Stomach (tissue), 9 donors: ENCODE results near the gene FRMPD2. TPM values are rescaled to one million over a fixed set of nuclear protein-coding genes. Genes with fewer than 3 reads are reported as not detected.

Source experiments
- DNase-seq, 2 donors: peaks; one replicate each; pipeline versions ENCODE4 v3.0.0 to v3.0.0-alpha.2; 2013 to 2019
- H3K27ac ChIP-seq, 5 donors: fragments of 200-600 bp in 4 of 5; sonication (generic) in 4 of 5; one replicate each; pipeline ENCODE4 v1.5.1; 2013 to 2019; ENCODE audit warnings: mild to moderate bottlenecking in 1 of 5, moderate library complexity in 1 of 5
- H3K27me3 ChIP-seq, 3 donors: fragments of 200-600 bp; sonication (generic); one replicate each; pipeline ENCODE4 v1.5.1; 2017 to 2019; ENCODE audit warnings: mixed run types in 1 of 3
- H3K36me3 ChIP-seq, 4 donors: fragments of 200-600 bp; sonication (generic); 1 replicate in 3 of 4; 2 replicates in 1 of 4; pipeline ENCODE4 v1.5.1; 2016 to 2019
- H3K4me1 ChIP-seq, 4 donors: fragments of 200-600 bp; sonication (generic); one replicate each; pipeline ENCODE4 v1.5.1; 2016 to 2019
- H3K4me3 ChIP-seq, 4 donors: fragments of 200-600 bp; sonication (generic) in 3 of 4; one replicate each; pipeline ENCODE4 v1.5.1; 2016 to 2019; ENCODE audit warnings: mild to moderate bottlenecking in 1 of 4
- H3K9me3 ChIP-seq, 4 donors: fragments of 200-600 bp; sonication (generic); one replicate each; pipeline ENCODE4 v1.5.1; 2016 to 2019
- EP300 ChIP-seq: sonication (generic); formaldehyde crosslinking; IDR thresholded peaks from one replicate; pipeline ENCODE4 v1.6.1; 2017; ENCODE audit warnings: antibody characterized with exemption
- POLR2A ChIP-seq, 4 donors: fragments of 450-650 bp; IDR thresholded peaks; one replicate each; pipeline ENCODE4 v1.6.1; 2016; ENCODE audit warnings: antibody characterized with exemption in 4 of 4, control low read depth in 2 of 4, mild to moderate bottlenecking in 1 of 4, moderate library complexity in 1 of 4
- POLR2AphosphoS5 ChIP-seq, 3 donors: sonication (generic); formaldehyde crosslinking; IDR thresholded peaks; one replicate each; pipeline ENCODE4 v1.6.1; 2016; ENCODE audit warnings: antibody characterized with exemption in 3 of 3
- WGBS, 5 donors: extraction: QIAGEN DNeasy Blood & Tissue Kit in 3 of 5; methylation state at CpG; one replicate each; pipeline versions ENCODE4 v1.1.5 to v1.1.7; 2013 to 2018; 5-methylcytosine and 5-hydroxymethylcytosine counted together
- intact Hi-C: fragments of 100-400 bp; cut with DNase I; formaldehyde crosslinking; loops from one replicate; pipeline ENCODE4 v1.15.1; 2023; ENCODE audit warnings: low total_unique reads
- polyA plus RNA-seq, 3 donors: library from polyadenylated mRNA; stranded (reverse); fragments of 200-250 nt; gene quantifications; one replicate each; pipeline ENCODE4 v1.2.3, GENCODE V29; 2013
- total RNA-seq, 5 donors: library from RNA; depleted of rRNA; stranded (reverse); fragments of >200 nt; gene quantifications; one replicate each; pipeline versions ENCODE4 v1.1.0 to v1.2.3, GENCODE V29; 2014 to 2016
- TF ChIP-seq, protein P1 (sequence below), 7 experiments: fragments of 450-650 bp in 4 of 7; fragments of 200-600 bp in 3 of 7; sonication (generic) in 3 of 7; IDR thresholded peaks; one replicate each; pipeline ENCODE4 v1.5.1; 2016 to 2019; ENCODE audit warnings: antibody characterized with exemption in 7 of 7, control low read depth in 2 of 7, mild to moderate bottlenecking in 1 of 7
- donor health status: healthy with polysubstance abuse.
- donor health status: Bipolar disorder and iron deficiency.
- donor health status: healthy.

The FRMPD2 gene
- total and polyA plus RNA-seq, 8 donors = under 0.01 to 0.15 (median 0.03) TPM; not detected in 4

DNA sequence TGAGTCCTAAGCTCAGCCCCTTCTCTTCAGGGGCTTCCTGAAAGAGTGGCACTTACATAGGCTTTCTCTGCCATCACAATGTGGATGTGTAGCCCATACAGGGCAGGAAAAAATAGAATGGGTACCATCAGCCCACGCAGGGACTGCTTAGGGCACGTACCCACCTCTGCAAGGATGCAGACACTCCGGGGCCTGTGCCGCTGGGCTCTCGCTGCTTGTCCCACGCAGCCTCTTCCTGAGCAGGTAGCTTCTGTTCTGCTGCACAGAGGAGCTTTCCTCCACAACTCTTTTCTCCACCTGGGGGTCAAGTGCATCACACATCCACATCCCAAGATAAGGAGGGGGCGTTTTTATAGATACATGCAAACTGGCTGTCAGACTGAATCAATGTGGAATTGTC is 34.3 kb downstream of the FRMPD2 start:
- no peaks in the 10 kb centered on the region for H3K9me3 ChIP-seq
- TF ChIP-seq POLR2AphosphoS5 (IDR thresholded peaks at IDR 0.05) (no peak), EP300 (no peak), POLR2A (IDR thresholded peaks at IDR 0.05) (no peak)
- TF ChIP-seq, protein P1, sequence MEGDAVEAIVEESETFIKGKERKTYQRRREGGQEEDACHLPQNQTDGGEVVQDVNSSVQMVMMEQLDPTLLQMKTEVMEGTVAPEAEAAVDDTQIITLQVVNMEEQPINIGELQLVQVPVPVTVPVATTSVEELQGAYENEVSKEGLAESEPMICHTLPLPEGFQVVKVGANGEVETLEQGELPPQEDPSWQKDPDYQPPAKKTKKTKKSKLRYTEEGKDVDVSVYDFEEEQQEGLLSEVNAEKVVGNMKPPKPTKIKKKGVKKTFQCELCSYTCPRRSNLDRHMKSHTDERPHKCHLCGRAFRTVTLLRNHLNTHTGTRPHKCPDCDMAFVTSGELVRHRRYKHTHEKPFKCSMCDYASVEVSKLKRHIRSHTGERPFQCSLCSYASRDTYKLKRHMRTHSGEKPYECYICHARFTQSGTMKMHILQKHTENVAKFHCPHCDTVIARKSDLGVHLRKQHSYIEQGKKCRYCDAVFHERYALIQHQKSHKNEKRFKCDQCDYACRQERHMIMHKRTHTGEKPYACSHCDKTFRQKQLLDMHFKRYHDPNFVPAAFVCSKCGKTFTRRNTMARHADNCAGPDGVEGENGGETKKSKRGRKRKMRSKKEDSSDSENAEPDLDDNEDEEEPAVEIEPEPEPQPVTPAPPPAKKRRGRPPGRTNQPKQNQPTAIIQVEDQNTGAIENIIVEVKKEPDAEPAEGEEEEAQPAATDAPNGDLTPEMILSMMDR (IDR thresholded peaks at IDR 0.05) = no peak
- no peak overlapping the region for H3K4me3 ChIP-seq
- H3K36me3 ChIP-seq = no peaks in the 10 kb centered on the region
- DNase-seq = no peak
- H3K27ac ChIP-seq = no peak overlapping the region
- 81 to 92% (median 89%) methylated on average over 7 of the region's 7 CpGs for WGBS, 5 donors
- peaks cover 0 to 4% (median 0%) of the 10 kb centered on the region in 3 donors for H3K27me3 ChIP-seq
- H3K4me1 ChIP-seq = no peaks in the 10 kb centered on the region
- intact Hi-C loops = no loop called here

DNA sequence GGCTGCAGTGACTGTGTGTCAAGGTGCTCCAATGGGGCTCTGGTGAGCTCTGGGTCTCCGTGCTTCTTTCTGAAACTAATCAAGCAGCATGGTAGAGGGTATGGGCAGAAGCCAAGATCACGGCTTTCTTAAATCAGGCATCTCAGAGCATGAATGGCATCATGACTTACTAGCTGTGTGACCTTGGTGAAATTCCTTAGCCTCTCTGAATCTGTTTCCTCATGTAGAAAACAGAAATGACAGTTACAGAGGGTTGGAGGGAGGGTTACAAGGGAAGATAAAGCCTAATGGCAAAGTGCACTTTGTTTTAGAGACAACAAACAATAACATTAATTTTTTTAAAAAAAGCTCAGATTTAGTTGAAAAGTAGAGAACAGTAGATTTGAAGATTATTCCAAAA is 34.9 kb downstream of the FRMPD2 start:
- no peaks in the 10 kb centered on the region for H3K36me3 ChIP-seq
- intact Hi-C loops = no loop called here
- peaks cover 0 to 4% (median 0%) of the 10 kb centered on the region in 3 donors for H3K27me3 ChIP-seq
- no peaks in the 10 kb centered on the region for H3K9me3 ChIP-seq
- H3K4me3 ChIP-seq = no peak overlapping the region
- DNase-seq = no peak
- no peaks in the 10 kb centered on the region for H3K4me1 ChIP-seq
- no peak overlapping the region for H3K27ac ChIP-seq
- no peak for TF ChIP-seq POLR2A (IDR thresholded peaks at IDR 0.05)
- TF ChIP-seq POLR2AphosphoS5 (IDR thresholded peaks at IDR 0.05) = no peak
- TF ChIP-seq, protein P1 (IDR thresholded peaks at IDR 0.05) = no peak
- WGBS, 5 donors = 76 to 88% (median 86%) methylated on average over 2 of the region's 2 CpGs

DNA sequence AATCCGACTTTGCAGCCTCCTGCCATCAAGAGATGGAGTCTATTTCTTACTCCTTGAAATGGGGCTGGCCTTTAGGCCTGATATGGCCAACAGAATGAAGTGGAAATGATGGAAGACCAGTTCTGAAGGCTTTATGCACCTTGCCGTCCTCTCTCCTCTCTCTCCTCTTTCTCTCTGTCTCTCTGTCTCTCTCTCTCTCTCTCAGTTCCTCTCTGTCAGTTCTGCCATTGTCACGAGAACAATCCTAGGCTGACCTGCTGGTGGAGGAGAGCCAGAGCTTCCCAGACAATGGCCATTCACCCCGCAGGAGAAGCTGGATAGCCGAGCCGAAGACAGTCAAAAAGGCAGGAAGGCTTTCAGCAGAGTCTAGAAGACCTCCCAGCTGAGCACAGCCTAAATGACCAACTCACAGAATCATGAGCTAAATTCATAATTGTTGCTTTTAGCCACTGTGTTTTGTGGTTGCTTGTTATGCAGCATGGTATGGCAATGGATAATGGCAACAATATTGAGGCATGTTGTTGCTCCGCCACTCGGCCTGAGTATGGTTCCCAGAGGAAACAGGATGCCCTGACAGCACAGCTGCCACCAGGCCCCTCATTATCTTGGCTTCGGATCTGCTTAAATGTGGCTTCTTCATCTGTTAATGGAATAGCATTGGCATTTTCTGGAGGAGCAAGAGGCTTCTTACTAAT is 35.5 kb downstream of the FRMPD2 start:
- TF ChIP-seq, protein P1 (IDR thresholded peaks at IDR 0.05) = no peak
- TF ChIP-seq POLR2AphosphoS5 (IDR thresholded peaks at IDR 0.05) (no peak), POLR2A (IDR thresholded peaks at IDR 0.05) (no peak), EP300 (no peak)
- Histone ChIP-seq H3K27ac (no peak overlapping the region), H3K4me1 (no peaks in the 10 kb centered on the region), H3K36me3 (no peaks in the 10 kb centered on the region), H3K4me3 (no peak overlapping the region), H3K9me3 (no peaks in the 10 kb centered on the region), H3K27me3 (peaks cover 0 to 4% (median 0%) of the 10 kb centered on the region in 3 donors)
- no peak for DNase-seq
- WGBS, 5 donors = 69 to 73% (median 72%) methylated on average over 9 of the region's 9 CpGs
- intact Hi-C loops = no loop called here

DNA sequence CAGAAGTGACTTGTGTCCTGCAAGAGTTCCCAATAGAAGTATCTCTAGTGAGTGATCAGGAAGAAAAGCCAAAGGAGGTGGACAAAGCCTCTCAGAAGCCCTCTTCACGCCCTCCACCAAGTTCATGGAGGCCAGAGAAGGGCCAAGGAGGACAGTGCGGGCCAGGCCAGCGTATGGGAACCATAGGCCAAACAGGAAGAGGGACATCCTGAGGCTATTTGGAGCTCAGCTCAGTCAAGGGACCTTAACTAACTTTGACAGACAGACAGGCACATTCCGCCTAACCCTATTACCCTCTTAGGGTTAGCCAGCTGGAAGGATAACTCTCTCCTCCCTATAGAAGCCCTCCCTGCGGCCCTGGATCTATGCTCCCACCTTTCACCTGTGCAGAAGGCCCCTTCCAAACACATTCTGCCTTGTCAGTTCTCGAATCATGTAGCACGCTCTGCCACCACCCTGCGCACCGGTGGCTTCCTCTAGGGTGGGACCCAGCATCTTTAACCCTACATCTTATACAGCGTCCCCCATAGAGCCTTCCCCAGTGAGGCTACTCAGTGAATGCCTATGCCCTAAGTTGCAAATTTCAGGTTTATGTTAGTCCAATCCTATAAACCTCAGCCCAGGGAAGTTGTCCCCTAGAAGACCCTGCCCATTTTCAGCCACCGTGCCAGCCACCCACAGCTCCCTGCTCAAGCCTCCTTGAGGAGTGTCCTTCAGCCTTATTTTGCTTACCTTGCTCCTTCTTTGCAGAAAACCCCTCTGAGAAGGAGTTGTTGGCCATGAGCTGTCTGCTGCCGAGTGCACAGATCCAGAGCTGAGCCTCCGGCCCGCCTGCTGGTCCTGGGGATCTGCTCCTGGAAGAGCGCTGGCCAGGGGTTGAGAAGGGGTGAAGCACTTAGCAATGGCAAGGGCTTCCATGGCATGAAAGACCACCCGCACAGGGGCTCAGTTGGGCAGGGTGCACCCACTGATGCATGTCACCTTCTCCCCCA is 36.9 kb downstream of the FRMPD2 start:
- no peak for DNase-seq
- TF ChIP-seq EP300 (no peak), POLR2A (IDR thresholded peaks at IDR 0.05) (no peak), POLR2AphosphoS5 (IDR thresholded peaks at IDR 0.05) (no peak)
- TF ChIP-seq, protein P1 (IDR thresholded peaks at IDR 0.05) = no peak
- intact Hi-C loops = no loop called here
- Histone ChIP-seq H3K27ac (no peak overlapping the region), H3K9me3 (no peaks in the 10 kb centered on the region), H3K27me3 (peaks cover 0 to 4% (median 0%) of the 10 kb centered on the region in 3 donors), H3K4me1 (no peaks in the 10 kb centered on the region), H3K4me3 (no peak overlapping the region), H3K36me3 (no peaks in the 10 kb centered on the region)
- 89 to 94% (median 93%) methylated on average over 16 of the region's 16 CpGs for WGBS, 5 donors
